H54 (cell line): ENCODE data around the gene NF1.
"Not testable (repeated sequence)": the region's sequence is repeated elsewhere in the genome, so short reads cannot be mapped to it uniquely, and the experiment has no call there.

ENCODE experiments used
- DNase-seq: peaks from one replicate; pipeline ENCODE4 v3.0.0; 2011; ENCODE audit warnings: low spot score, mixed read lengths; ENCODE audit not compliant: insufficient read length
- FAIRE-seq: peaks from 3 replicates; lab custom pipeline; 2011; peaks lifted over from hg19 to GRCh38; lab: Jason Lieb, UNC
- POLR2A ChIP-seq: IDR thresholded peaks from 2 replicates; pipeline ENCODE4 v1.6.1; 2011; ENCODE audit warnings: low read depth, mild to moderate bottlenecking, low read length

NF1 gene

GRCh38 chr17:31163091-31163781, 68.5 kb downstream of the NF1 start:
- DNase-seq (no peak), FAIRE-seq (no peak)
- no peak for TF ChIP-seq POLR2A

GRCh38 chr17:31167111-31167510, 72.3 kb downstream of the NF1 start:
- DNase-seq = no peak
- no peak for TF ChIP-seq POLR2A
- no peak for FAIRE-seq

- FAIRE-seq (no peak), DNase-seq (no peak)
- TF ChIP-seq POLR2A = no peak
Measured at GRCh38 chr17:31171701-31172100, 76.9 kb downstream of the NF1 start.

- FAIRE-seq (no peak), DNase-seq (no peak)
- TF ChIP-seq POLR2A = no peak
Measured at GRCh38 chr17:31172388-31172787, 77.6 kb downstream of the NF1 start.

- DNase-seq (no peak), FAIRE-seq (no peak)
- no peak for TF ChIP-seq POLR2A
Measured at GRCh38 chr17:31174215-31174614, 79.4 kb downstream of the NF1 start.

GRCh38 chr17:31175237-31175636, 80.5 kb downstream of the NF1 start:
- FAIRE-seq = no peak
- TF ChIP-seq POLR2A = no peak
- DNase-seq = no peak

GRCh38 chr17:31176143-31176542, 81.4 kb downstream of the NF1 start:
- FAIRE-seq, DNase-seq: not testable (repeated sequence)

GRCh38 chr17:31178951-31179350, 84.2 kb downstream of the NF1 start:
- DNase-seq, FAIRE-seq: not testable (repeated sequence)

GRCh38 chr17:31195305-31195704, 100.5 kb downstream of the NF1 start:
- no peak for TF ChIP-seq POLR2A
- DNase-seq (no peak), FAIRE-seq (no peak)

- TF ChIP-seq POLR2A = no peak
- no peak for FAIRE-seq
- no peak for DNase-seq
Measured at GRCh38 chr17:31198026-31198425, 103.2 kb downstream of the NF1 start.

- not testable (repeated sequence) for DNase-seq, FAIRE-seq
Measured at GRCh38 chr17:31198666-31199065, 103.9 kb downstream of the NF1 start.

GRCh38 chr17:31200287-31200686, 105.5 kb downstream of the NF1 start:
- no peak for FAIRE-seq
- no peak for TF ChIP-seq POLR2A

GRCh38 chr17:31202968-31203367, 108.2 kb downstream of the NF1 start:
- TF ChIP-seq POLR2A = no peak
- FAIRE-seq (no peak), DNase-seq (no peak)

More at GRCh38 chr17:31200287-31200686, 105.5 kb downstream of the NF1 start:
- no peak for DNase-seq

GRCh38 chr17:31211352-31212012, 116.7 kb downstream of the NF1 start:
- no peak for TF ChIP-seq POLR2A
- no peak for FAIRE-seq
- no peak for DNase-seq
